MM.1S (cell line): ENCODE measurements around the gene ZFYVE26.

ENCODE experiments used
- DNase-seq: peaks from one replicate; pipeline ENCODE4 v3.0.0-alpha.2; 2015
- H2AFZ ChIP-seq: fragments of 300-600 bp; sonication (generic); 2 replicates; pipeline ENCODE4 v1.6.0; 2016; ENCODE audit warnings: antibody characterized with exemption, low read length
- H3F3A ChIP-seq: fragments of 300-600 bp; sonication (generic); 2 replicates; pipeline ENCODE4 v1.6.1; 2016; ENCODE audit warnings: mild to moderate bottlenecking, antibody characterized with exemption, low read length, moderate library complexity, mixed read lengths; ENCODE audit not compliant: insufficient read depth
- H3K27ac ChIP-seq: fragments of 300-600 bp; sonication (generic); 2 replicates; pipeline ENCODE4 v1.5.1; 2016; ENCODE audit warnings: mild to moderate bottlenecking, low read length
- H3K27me3 ChIP-seq: fragments of 300-600 bp; sonication (generic); replicated peaks from 2 replicates; pipeline ENCODE4 v1.6.0; 2016; ENCODE audit warnings: low read length; ENCODE audit not compliant: insufficient read depth
- H3K36me3 ChIP-seq: fragments of 300-600 bp; sonication (generic); replicated peaks from 2 replicates; pipeline ENCODE4 v1.6.1; 2016; ENCODE audit warnings: mild to moderate bottlenecking, low read length, mixed read lengths; ENCODE audit not compliant: insufficient read depth
- H3K4me1 ChIP-seq: fragments of 300-600 bp; sonication (generic); 2 replicates; pipeline ENCODE4 v1.6.1; 2016; ENCODE audit warnings: low read length, mixed read lengths
- H3K4me2 ChIP-seq: fragments of 300-600 bp; sonication (generic); 2 replicates; pipeline ENCODE4 v1.6.0; 2016; ENCODE audit warnings: low read depth, low read length
- H3K4me3 ChIP-seq: fragments of 300-600 bp; sonication (generic); 2 replicates; pipeline ENCODE4 v1.5.1; 2016; ENCODE audit warnings: low read length, mixed read lengths
- H3K79me2 ChIP-seq: fragments of 300-600 bp; sonication (generic); 2 replicates; pipeline ENCODE4 v1.6.1; 2016; ENCODE audit warnings: mixed run types, low read length, mixed read lengths
- H3K9ac ChIP-seq: fragments of 300-600 bp; sonication (generic); 2 replicates; pipeline ENCODE4 v1.6.1; 2016; ENCODE audit warnings: low read length, mixed read lengths
- H3K9me2 ChIP-seq: fragments of 300-600 bp; sonication (generic); replicated peaks from 2 replicates; pipeline ENCODE4 v1.6.1; 2016; ENCODE audit warnings: mild to moderate bottlenecking, low read length, mixed read lengths; ENCODE audit not compliant: insufficient read depth
- H3K9me3 ChIP-seq: fragments of 300-600 bp; sonication (generic); replicated peaks from 2 replicates; pipeline ENCODE4 v1.6.1; 2016; ENCODE audit warnings: mild to moderate bottlenecking, low read length, mixed read lengths; ENCODE audit not compliant: insufficient read depth
- H4K20me1 ChIP-seq: fragments of 300-600 bp; sonication (generic); 2 replicates; pipeline ENCODE4 v1.6.1; 2016; ENCODE audit warnings: mild to moderate bottlenecking, low read length, moderate library complexity, mixed read lengths; ENCODE audit not compliant: insufficient read depth
- EZH2 ChIP-seq: fragments of 300-600 bp; sonication (generic); optimal IDR thresholded peaks from 2 replicates; pipeline ENCODE3; 2017; ENCODE audit warnings: low read depth, mild to moderate bottlenecking, antibody characterized with exemption, low read length, mixed read lengths
- EZH2phosphoT487 ChIP-seq: fragments of 300-600 bp; sonication (generic); IDR thresholded peaks from 2 replicates; pipeline ENCODE4 v1.6.1; 2018; ENCODE audit warnings: antibody characterized with exemption, low read length
- TF ChIP-seq, protein P1 (sequence below): fragments of 300-600 bp; sonication (generic); IDR thresholded peaks from 2 replicates; pipeline ENCODE4 v1.5.1; 2016; ENCODE audit warnings: antibody characterized with exemption, low read length, mixed read lengths

ZFYVE26 gene

DNA sequence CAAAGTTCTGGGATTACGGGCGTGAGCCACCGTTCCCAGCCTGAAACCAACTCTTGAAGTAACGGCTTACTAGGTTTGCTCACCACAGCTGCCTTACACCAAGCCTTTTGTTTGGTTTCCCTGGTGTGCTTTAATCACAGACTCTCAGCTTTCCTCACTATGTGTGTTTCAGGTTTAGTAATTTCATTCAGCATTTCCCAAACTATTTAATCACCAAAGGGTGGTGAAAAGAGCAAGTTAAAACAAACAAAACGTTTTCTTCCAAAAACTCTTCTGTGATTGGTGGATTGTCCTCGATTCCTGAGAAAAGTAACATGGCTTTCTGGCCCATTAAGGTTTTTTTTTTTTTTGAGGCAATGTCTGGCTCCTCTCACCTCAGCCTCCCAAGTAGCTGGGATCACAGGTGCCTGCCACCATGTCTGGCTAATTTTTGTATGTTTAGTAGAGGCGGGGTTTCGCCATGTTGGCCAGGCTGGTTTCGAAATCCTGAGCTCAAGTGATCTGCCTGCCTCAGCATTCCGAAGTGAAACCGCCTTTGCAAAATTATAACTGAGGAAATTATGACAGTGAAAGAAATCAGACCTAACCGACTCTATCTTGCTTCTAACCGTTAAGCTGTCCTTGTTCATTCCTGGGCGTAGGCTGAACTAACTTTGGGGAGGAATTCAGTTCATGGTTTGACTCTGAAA lies 1.5 kb upstream of the ZFYVE26 start:
- H3K4me3 ChIP-seq, result no peak overlapping the region
- no peaks in the 10 kb centered on the region for H3K9me3 ChIP-seq
- DNase-seq, result no peak
- no peaks in the 10 kb centered on the region for H4K20me1 ChIP-seq
- H3K27ac ChIP-seq, result no peak overlapping the region
- no peak overlapping the region for H3K4me2 ChIP-seq
- no peak overlapping the region for H3K9ac ChIP-seq
- no peaks in the 10 kb centered on the region for H3K9me2 ChIP-seq
- TF ChIP-seq EZH2phosphoT487, result no peak
- TF ChIP-seq, protein P1, sequence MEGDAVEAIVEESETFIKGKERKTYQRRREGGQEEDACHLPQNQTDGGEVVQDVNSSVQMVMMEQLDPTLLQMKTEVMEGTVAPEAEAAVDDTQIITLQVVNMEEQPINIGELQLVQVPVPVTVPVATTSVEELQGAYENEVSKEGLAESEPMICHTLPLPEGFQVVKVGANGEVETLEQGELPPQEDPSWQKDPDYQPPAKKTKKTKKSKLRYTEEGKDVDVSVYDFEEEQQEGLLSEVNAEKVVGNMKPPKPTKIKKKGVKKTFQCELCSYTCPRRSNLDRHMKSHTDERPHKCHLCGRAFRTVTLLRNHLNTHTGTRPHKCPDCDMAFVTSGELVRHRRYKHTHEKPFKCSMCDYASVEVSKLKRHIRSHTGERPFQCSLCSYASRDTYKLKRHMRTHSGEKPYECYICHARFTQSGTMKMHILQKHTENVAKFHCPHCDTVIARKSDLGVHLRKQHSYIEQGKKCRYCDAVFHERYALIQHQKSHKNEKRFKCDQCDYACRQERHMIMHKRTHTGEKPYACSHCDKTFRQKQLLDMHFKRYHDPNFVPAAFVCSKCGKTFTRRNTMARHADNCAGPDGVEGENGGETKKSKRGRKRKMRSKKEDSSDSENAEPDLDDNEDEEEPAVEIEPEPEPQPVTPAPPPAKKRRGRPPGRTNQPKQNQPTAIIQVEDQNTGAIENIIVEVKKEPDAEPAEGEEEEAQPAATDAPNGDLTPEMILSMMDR, result no peak
- TF ChIP-seq EZH2, result no peak
- peaks cover 16% of the 10 kb centered on the region for H3K79me2 ChIP-seq
- 0 out of 2 replicates have a peak, but pooled peaks cover 4% of the 10 kb centered on the region for H3K4me1 ChIP-seq
- peaks cover 4% of the 10 kb centered on the region; the same call in 1 of the 2 replicates for H3F3A ChIP-seq
- no peaks in the 10 kb centered on the region for H3K27me3 ChIP-seq
- no peaks in the 10 kb centered on the region for H3K36me3 ChIP-seq
- no peak overlapping the region for H2AFZ ChIP-seq

DNA sequence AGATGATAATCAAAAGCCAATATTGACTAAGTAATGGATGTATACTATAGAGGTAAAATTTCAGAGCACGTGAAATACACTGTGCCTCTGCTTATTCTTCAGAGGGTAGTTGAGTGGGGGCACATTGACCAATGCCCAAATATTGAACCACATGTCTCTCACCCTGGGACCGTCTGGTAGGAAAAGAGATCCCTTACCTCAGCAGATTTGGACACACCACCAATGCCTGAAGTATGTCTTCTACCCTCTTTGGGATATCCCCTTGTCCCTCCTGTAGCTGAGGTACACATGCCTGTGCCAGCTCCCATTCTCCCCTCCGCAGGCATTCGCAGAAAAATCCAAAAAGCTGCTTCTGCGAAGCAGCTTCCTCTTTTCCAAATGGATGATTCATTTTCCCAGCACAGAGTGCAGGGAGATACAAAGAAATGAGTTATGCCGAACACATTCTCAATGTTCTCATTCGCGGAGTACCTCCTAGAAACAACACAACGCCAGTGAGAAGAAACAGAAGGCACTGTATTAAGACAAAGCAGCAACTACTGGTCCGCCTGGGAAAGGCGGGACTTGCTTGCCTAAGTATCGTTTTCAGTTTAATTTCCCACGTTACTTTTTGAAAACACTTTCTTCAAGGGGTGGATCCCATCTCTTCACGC lies 691 bp downstream of the ZFYVE26 start:
- Histone ChIP-seq H3K79me2 (peaks cover 16% of the 10 kb centered on the region), H2AFZ (0 out of 2 replicates have a peak overlapping the region, but pooled peaks have one; percentile 72), H3K4me1 (0 out of 2 replicates have a peak, but pooled peaks cover 4% of the 10 kb centered on the region), H3K27ac (peak overlapping the region; percentile 74; the same call in 1 of the 2 replicates), H3K9me3 (no peaks in the 10 kb centered on the region), H3K9ac (peak overlapping the region; percentile 66; the same call in 1 of the 2 replicates), H3F3A (peaks cover 4% of the 10 kb centered on the region; the same call in 1 of the 2 replicates), H3K36me3 (no peaks in the 10 kb centered on the region), H4K20me1 (no peaks in the 10 kb centered on the region), H3K4me2 (peak overlapping the region; percentile 65), H3K4me3 (peak overlapping the region; percentile 81), H3K27me3 (no peaks in the 10 kb centered on the region), H3K9me2 (no peaks in the 10 kb centered on the region)
- peak; percentile 8 for DNase-seq
- TF ChIP-seq, protein P1, result no peak
- TF ChIP-seq EZH2phosphoT487, result no peak
- TF ChIP-seq EZH2, result no peak

DNA sequence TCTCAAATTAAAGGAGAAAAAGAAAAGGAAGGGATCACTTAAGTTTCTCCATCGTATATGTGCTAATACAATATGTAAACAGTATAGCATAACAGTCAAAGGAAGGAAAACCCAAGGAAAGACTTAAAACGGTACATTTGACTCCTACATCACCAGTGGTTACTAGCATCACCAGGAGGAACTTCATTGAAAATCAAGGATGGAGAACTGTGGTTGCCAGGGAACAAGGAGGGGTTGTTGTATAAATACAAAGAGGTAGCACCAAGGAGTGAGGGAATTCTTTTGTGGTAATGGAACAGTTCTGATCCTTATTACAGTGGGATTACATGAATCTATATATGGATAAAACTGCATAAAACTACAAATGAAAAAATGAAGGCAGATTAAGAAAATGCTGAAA lies 1.6 kb downstream of the ZFYVE26 start:
- no peaks in the 10 kb centered on the region for H3K9me2 ChIP-seq
- H3K4me1 ChIP-seq, result no peaks in the 10 kb centered on the region
- no peak overlapping the region for H3K27ac ChIP-seq
- no peaks in the 10 kb centered on the region for H3K27me3 ChIP-seq
- H3F3A ChIP-seq, result peaks cover 4% of the 10 kb centered on the region; the same call in 1 of the 2 replicates
- no peak overlapping the region for H3K4me3 ChIP-seq
- TF ChIP-seq, protein P1, result no peak
- TF ChIP-seq EZH2phosphoT487, result no peak
- peaks cover 16% of the 10 kb centered on the region for H3K79me2 ChIP-seq
- DNase-seq, result no peak
- H3K4me2 ChIP-seq, result peak overlapping the region; percentile 65; the same call in 1 of the 2 replicates
- no peaks in the 10 kb centered on the region for H4K20me1 ChIP-seq
- no peak overlapping the region for H2AFZ ChIP-seq
- H3K9ac ChIP-seq, result no peak overlapping the region
- H3K9me3 ChIP-seq, result no peaks in the 10 kb centered on the region
- no peaks in the 10 kb centered on the region for H3K36me3 ChIP-seq
